COLO829 (cell line): ENCODE data around the gene FAM83F.

Experiments
- DNase-seq: peaks from one replicate; pipeline ENCODE4 v3.0.0; 2012; ENCODE audit warnings: low spot score

The FAM83F gene

GRCh38 chr22:40036126-40036525 is 41.4 kb downstream of the FAM83F start:
- DNase-seq, result no peak

GRCh38 chr22:40036591-40037225 is 42.0 kb downstream of the FAM83F start:
- DNase-seq, result peak; percentile 86

- no peak for DNase-seq
Observed at GRCh38 chr22:40037320-40037719, 42.6 kb downstream of the FAM83F start.

- DNase-seq, result no peak
Observed at GRCh38 chr22:40039482-40040115, 44.8 kb downstream of the FAM83F start.

- peak; percentile 97 for DNase-seq
Observed at GRCh38 chr22:40040927-40041326, 46.2 kb downstream of the FAM83F start.

- DNase-seq, result peak; percentile 19
Observed at GRCh38 chr22:40041366-40042137, 46.8 kb downstream of the FAM83F start.

- DNase-seq, result no peak
Observed at GRCh38 chr22:40042312-40042711, 47.6 kb downstream of the FAM83F start.

- peak; percentile 22 for DNase-seq
Observed at GRCh38 chr22:40043081-40043480, 48.3 kb downstream of the FAM83F start.

GRCh38 chr22:40043793-40044101 is 49.0 kb downstream of the FAM83F start:
- no peak for DNase-seq

GRCh38 chr22:40044102-40044869 is 49.5 kb downstream of the FAM83F start:
- peak; percentile 99 for DNase-seq

GRCh38 chr22:40044870-40045834 is 50.4 kb downstream of the FAM83F start:
- DNase-seq, result no peak

- no peak for DNase-seq
Observed at GRCh38 chr22:40046126-40046525, 51.4 kb downstream of the FAM83F start.

- DNase-seq, result no peak
Observed at GRCh38 chr22:40050258-40050657, 55.5 kb downstream of the FAM83F start.

GRCh38 chr22:40051322-40051721 is 56.6 kb downstream of the FAM83F start:
- DNase-seq, result peak; percentile 85

GRCh38 chr22:40053460-40053859 is 58.7 kb downstream of the FAM83F start:
- no peak for DNase-seq

GRCh38 chr22:40054486-40054885 is 59.7 kb downstream of the FAM83F start:
- DNase-seq, result no peak

GRCh38 chr22:40055143-40055883 is 60.6 kb downstream of the FAM83F start:
- no peak for DNase-seq

- DNase-seq, result no peak
Observed at GRCh38 chr22:40056154-40056553, 61.4 kb downstream of the FAM83F start.

GRCh38 chr22:40056559-40056958 is 61.8 kb downstream of the FAM83F start:
- DNase-seq, result no peak

- no peak for DNase-seq
Observed at GRCh38 chr22:40057652-40058051, 62.9 kb downstream of the FAM83F start.

- DNase-seq, result no peak
Observed at GRCh38 chr22:40058265-40058664, 63.5 kb downstream of the FAM83F start.
